Ovary (tissue), 3 donors: Measurements from ENCODE around the gene KMO.

Experiments used
- EP300 ChIP-seq: sonication (generic); formaldehyde crosslinking; IDR thresholded peaks from one replicate; pipeline ENCODE4 v1.6.1; 2017; ENCODE audit warnings: antibody characterized with exemption
- POLR2A ChIP-seq: fragments of 450-650 bp; IDR thresholded peaks from one replicate; pipeline ENCODE4 v1.6.1; 2017; ENCODE audit warnings: antibody characterized with exemption, mild to moderate bottlenecking, moderate library complexity
- TF ChIP-seq, protein P1 (sequence below), 3 donors: fragments of 450-650 bp in 2 of 3; fragments of 200-600 bp in 1 of 3; IDR thresholded peaks; one replicate each; pipeline versions ENCODE4 v1.5.1 to v1.8.0; 2016 to 2022; ENCODE audit warnings: antibody characterized with exemption in 3 of 3, mild to moderate bottlenecking in 1 of 3
- donor health status: DM: no; HTN: no; CAD: no.

DNA sequence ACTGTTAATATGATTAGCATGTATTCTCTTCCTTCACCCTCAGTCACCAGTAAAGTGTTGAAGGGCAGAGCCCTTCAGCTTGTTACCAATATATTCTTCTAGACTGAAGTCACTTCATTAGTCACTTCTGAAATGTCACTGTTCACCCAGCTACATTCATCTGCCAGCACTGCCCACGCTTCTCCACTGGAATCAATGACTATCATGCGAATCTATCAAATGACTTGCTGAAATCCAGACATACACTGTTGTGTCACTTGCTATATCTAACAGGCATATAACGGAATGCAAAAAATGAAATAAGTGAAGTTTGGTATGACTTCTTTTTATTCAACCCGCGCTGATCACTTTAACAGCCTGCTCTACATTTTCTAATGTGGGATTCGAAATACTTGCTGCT lies 28.7 kb upstream of the KMO start:
- TF ChIP-seq, protein P1, sequence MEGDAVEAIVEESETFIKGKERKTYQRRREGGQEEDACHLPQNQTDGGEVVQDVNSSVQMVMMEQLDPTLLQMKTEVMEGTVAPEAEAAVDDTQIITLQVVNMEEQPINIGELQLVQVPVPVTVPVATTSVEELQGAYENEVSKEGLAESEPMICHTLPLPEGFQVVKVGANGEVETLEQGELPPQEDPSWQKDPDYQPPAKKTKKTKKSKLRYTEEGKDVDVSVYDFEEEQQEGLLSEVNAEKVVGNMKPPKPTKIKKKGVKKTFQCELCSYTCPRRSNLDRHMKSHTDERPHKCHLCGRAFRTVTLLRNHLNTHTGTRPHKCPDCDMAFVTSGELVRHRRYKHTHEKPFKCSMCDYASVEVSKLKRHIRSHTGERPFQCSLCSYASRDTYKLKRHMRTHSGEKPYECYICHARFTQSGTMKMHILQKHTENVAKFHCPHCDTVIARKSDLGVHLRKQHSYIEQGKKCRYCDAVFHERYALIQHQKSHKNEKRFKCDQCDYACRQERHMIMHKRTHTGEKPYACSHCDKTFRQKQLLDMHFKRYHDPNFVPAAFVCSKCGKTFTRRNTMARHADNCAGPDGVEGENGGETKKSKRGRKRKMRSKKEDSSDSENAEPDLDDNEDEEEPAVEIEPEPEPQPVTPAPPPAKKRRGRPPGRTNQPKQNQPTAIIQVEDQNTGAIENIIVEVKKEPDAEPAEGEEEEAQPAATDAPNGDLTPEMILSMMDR (IDR thresholded peaks at IDR 0.05), result no peak
- TF ChIP-seq POLR2A (no peak), EP300 (no peak)
